NCI-H1092 treated with DMSO at 0.1 percent for 48 hours (cell line): ENCODE measurements around the gene CLCN4.
A peak's percentile ranks its signal among the peaks of the same experiment; 100 is the strongest.

ENCODE experiments used
- DNase-seq: peaks from one replicate; lab custom pipeline; 2025; lab: John Stamatoyannopoulos, UW

CLCN4 gene

DNA sequence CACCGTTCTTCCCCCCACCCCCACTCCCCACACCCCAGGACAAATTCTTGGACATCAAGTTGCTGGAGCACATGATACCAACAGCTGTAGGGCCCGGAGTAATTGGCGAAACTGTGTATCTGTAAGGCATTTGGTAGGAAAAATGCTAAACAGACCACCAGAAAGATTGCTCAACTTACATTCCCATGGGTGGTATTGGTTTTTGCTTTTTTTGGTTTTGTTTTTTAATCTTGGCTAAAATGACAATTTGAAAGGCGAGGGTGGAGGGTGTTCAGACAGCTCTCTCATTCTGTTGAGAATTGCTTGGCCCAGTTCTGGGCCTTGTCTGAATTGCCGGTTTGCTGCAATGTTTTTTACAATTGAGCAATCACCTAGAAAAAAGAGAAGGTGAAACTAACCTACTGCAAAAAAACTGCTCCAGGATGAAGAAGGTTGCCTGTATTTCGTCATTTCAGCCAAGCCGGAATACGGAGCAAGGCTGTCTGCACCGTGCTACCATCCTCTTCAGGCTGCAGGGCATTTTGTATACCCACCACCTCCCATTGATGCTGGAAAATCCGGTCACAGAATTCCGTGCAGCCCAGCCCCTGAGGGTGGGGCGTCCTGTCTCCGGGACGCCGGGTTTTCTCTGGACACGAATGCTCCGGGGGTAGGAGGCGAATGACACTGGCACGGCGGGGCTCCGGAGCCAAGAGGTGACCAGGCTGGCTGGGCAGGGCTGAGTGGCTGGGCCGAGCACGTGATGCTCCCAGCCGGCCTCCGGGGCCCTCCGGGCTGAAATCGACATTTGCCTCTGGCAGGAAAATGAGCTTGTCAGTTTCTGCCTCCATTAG is at the start of gene CLCN4:
CLCN4 (plus strand) TSS at position 777 of the 833 bp plus-strand sequence. CDS start 28,058 bp downstream, outside the sequence.
- peak; percentile 58 for DNase-seq

DNA sequence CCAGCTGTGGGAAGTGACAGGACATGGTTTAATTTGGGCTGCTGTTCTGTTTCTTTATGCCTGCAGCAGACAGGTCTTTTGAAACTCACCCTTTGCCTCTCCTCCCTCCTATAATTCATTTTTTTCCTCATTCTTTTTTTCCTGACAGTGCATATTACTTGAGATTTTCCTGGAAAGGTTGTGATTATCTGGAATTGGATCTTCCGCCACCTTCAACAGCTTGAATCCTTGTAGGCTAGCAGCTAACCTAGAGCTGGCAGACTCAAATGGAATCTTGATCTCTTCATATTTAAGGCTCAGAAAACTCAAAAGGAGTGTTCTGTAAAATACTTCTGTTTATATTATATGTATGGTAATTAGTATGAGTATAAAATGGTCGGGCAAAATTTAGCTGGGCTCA is 49.3 kb upstream of the CLCN4 start:
- no peak for DNase-seq

DNA sequence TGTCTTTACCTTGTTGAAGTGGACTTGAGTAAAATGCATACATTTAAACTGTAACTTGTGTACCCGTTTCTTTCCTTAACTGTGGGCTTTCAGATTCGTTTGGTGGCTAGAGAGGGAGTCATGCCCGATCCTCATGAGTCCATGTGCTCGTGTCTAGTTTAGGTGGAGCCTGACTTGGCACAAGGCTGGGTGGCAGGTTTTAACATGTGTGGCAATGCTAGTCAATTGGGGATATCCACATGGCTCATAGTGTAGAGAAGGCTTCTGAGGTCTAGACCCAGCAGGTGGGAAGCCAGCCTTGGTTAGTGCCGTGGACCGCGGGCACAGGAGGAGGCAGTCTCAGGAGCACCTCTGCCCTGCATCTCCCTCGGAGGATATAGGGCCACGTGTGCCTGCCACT is 48.5 kb upstream of the CLCN4 start:
- DNase-seq = no peak

DNA sequence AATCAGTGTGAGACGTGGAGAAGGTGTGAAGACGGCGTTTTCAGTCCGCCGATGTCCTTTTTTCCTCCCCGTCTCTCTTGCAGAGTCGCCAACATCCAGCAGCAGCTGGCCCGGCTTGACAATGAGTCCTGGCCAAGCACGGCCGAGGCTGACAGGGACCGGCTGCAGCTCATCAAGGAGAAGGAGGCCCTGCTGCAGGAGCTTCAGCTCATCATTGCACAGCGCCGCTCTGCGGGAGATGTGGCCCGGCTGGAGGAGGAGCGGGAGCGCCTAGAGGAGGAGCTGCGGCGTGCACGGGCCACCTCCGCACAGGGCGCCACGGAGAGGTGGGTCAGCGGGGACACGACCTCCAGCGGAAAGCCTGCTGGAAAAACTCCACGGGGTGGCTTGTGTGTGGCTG is 47.1 kb upstream of the CLCN4 start:
- no peak for DNase-seq

DNA sequence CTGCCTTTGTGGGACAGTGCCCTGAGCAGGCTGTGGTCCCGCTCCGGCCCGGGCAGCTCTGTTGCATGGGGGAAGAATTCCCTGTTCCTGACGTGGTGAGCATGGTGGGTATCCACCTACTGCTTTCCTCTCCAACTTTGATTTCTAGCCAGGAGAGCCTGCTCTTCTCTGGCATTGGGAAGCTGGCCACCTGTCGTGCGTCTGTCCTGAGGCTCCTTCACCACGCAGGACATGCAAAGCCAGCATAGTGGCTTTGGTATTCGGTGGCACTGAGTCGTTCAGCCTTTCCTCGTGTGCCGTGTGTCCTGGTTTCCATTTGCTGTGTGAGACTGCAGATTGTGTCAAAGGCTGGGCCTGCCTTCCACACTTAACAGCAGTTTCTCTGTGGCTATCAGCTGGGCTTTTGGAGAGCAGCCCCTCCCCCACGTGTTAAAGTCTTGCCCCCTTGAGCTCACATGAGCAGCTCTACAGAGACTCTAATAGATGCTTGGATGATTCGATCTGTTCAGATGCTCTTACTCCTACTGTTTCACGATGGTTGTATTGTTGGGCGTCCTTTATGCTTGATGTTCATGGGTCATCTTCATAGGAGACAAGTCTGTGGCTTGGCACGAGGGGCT is 46.3 kb upstream of the CLCN4 start:
- no peak for DNase-seq

DNA sequence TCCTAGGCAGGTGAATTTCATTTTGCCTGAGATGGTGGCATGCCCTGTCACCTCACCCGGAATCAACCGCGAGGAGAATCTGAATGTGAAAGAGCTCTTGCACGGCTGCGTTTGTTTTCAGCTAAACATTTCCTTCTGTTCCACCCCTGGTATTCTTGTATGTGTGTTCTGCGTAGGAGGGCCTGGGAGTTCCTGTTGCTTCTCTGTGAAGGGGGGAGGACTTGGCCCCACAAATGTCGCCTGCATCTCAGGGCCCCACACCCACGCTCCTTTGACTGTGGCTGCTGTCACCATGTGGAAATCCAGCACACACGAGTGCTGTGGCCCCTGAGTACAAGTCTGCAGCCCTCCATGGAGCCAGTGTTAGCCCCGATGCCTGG is 45.8 kb upstream of the CLCN4 start:
- DNase-seq = no peak

DNA sequence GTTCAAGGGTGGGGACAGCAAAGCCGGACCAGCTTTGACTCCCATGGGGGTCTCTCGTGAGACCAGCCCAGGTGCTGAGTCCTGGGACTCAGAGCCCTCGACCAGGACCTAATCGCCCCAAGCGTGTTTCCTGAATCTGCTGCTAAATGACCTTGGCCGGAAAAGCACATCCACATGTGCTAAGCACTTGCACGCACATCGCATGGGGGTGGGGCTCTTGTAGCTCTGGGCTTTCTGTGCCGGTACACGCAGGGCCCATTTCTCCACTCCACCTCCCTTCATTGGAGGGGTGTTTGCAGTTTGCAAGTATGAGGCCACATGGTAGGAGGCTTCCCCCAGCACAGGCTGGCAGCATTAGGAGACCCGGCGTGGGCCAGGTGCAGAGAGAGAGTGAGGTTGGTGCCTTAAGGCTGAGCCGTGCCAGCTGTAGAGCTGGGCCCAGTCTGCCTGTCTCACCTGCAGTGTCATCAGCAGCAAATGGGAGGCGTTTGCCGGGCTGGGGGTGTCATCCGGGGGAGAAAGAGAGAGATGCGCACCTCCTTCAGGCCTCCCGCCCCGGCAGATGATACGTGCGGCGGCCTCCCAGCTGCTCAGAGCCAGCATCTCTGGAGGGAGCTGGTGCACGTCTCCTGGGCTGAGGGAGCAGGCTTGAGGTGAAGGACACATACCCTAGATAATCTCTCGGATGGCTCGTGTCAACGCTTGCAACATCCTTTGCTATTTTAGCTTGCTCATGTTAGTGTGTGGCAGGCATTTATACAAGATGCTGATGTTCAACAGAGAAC is 45.2 kb upstream of the CLCN4 start:
- no peak for DNase-seq

DNA sequence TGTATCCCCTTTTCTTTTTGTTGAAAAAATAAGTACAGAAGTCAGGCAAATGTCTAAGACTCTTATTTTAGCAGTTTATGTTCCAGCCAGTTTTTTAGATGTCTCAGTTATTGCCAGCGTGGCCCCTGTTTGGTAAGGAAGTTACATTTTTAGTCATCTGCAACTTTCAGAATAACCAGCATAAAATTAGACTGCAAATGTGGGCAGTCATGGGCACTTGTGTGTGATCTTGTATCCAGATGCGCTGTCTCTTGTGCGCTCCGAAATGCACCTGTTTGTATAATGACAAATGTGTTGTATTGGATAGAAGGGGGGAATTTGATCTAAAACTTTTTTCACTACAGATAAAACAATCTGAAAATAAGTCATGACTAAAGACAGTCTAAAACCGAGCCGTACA is 44.3 kb upstream of the CLCN4 start:
- DNase-seq = no peak

DNA sequence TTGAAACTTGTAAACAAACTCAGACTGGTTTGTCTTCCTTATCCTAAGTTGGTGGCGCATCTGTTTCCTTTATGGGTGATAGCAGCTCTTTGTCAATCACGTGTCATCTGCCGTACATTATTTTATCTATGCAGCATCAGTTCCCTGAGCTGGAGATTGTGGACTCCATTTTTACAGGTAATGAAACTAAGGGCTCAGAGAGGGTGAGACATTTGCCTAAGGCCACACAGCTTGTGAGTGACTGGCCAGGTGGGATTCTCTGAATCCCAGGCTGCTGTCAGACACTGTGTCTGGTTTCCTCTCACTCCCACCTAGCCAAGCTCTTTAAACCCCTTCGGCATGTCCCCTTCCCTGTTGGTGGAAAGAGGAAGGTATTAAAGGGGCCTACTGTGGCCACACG is 41.7 kb upstream of the CLCN4 start:
- no peak for DNase-seq

DNA sequence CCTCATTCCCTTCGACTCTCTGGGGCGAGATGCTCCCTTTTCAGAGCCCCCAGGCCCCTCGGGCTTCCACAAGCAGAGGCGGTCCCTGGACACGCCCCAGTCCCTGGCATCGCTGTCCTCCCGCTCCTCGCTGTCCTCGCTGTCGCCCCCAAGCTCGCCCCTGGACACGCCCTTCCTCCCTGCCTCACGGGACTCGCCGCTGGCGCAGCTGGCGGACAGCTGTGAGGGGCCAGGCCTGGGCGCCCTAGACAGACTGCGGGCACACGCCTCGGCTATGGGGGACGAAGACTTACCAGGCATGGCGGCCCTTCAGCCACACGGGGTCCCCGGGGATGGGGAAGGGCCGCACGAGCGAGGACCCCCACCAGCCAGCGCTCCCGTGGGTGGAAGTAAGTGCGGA is 39.5 kb upstream of the CLCN4 start:
- no peak for DNase-seq

DNA sequence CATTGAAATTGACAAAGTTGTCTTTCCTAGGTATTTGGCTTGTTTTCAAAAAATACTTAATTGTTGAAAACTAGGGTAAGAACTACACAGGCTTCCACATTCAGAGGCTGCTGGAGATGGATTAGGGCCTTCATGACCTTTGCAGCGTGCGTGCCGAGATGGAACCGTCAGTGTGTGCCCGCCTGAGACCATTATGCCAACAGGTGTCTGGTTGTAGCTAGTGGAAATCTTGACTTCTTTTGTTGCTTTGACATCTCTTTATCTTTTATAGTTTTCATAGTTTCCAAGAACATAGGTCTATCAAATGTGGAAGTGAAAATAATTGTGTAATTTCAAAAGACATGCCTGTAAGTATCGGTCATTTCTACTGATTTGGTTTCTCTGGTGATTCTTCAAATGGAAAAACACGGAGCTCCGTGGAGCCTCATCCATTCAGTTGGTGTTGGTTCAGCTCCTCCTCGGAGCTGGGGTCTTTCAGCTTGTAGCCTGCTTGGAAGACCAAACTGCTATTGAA is 38.9 kb upstream of the CLCN4 start:
- DNase-seq = no peak

DNA sequence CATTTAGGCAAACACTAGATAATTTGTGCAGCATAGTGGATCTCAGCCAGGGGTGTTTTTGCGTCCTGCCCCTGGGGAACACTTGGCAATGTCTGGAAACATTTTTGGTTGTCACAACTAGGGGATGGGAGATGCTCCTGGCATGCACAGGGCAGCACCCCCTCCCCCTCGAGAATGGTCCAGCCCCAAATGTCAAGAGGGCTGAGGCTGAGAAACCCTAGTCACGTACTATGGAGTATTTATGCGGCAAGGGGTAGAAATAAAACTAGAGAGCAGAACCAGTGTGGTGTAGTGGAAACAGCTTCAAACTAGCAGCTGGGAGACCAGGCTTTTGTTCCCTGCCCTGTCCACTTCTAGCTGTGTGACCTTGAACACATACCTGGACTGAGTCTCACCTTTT is 38.2 kb upstream of the CLCN4 start:
- DNase-seq = no peak

DNA sequence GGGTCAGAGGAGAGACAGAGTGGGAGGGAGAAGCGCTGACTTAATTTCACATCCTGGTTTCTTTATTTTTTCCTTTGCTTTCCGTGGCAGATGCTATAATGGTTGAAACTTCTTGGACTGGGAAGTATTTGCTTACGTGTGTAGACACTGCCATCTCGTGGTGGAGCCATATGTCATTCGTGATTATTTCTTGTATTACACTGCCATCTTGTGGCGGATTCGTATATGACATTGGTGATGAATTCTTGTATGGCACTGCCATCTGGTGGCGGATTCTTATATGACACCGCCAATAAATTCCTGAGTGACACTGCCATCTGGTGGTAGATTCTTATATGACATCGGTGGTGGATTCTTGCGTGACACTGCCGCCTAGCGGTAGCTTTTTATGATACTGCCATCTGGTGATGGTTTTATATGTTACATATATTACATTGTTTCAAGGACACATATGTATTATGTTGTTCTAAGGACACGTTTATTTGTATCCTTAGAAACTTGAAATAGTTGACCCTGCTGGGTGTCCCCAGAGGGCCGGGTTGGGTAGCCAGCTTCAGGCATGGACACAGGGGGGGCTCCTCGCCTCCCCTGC is 37.3 kb upstream of the CLCN4 start:
- peak; percentile 88 for DNase-seq

DNA sequence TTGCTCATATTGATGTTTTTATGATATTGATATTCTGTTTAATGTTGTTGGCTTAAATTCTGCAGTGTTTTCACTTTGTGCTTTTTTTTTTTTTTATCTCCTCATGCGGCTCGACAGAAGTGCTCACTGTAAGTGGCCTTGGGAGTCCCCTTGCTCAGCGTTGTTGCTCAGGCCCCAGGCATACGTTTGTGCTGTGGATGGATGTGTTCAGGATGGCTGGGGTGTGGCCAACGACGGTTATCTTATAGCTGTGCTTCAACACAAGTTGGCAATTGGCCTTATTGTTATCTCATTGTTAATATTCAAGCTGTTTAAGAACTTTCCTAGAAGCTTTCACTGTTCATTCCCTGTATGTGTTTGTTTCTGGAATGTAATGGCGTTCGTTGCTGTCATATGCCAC is 36.4 kb upstream of the CLCN4 start:
- no peak for DNase-seq

DNA sequence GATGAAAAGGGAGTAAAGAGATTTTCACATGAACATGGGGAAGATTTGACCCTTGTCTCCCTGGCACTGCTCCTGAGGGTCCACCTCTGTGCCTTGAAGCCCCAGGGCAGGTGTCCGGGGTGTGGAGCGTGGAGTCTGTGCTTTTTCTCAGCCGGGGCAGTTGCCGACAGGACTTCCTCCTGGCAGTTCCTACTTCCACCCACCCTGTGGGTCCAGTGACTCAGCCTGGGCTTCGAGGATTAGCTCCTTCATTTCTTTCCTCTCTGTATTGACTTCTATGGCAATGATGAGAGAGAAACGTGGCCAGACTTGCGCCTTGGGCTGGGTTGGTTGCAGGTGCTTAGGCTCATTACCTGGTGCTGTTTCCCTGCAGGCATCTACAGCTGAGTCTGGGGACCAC is 35.9 kb upstream of the CLCN4 start:
- DNase-seq = no peak

DNA sequence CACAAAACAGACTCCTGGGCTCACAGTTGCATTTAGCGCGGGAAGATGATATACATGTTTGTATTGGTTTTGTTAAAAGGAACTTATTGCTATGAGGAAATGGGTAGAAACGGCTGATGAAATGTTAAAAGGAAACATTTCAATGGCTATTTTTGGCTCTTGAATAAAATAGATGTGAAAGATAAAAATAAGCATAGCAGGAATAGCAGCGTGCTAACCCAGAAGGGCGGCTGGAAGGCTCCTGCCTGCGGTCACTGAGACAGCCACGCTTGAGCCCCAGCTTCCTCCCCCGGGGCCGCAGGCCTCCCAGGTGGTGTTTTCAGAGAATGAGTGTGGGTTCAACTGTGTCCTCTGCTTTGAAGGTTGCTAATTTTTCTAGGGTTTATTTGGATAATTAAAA is 35.0 kb upstream of the CLCN4 start:
- no peak for DNase-seq

DNA sequence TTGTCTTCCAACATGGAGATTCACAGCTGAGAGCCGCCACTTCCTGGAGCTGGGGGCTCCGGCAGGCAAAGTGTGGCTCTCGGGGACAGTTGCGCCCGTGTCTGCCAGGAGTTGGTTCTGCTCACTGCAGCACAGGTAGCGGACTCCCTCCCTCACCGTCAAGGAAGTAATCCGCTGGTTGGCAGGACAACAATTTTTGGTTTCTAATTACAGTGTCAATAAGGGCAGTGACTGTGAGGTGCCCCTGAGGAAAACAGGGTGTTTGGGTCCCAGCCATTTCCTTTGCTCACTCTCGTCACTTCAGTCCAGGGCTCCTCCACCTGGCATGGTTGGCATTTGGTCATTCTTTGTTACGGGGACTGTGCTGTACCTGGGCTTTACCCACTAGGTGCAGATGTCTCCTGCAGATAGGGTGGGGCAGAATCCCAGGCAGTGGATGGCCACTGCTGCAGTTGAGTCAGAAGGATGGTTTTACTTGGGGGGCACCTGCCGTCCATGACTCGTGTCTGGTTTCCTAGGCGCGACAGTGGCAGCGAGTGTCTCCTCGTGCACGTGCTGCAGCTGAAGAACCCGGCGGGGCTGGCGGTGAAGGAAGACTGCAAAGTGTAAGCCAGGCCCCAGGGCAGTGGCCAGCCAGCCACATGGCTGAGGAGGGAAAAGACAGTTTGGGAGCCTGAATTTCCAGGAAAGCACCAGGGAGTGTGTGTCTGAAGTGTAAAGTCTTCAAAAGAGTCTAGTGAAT is 32.1 kb upstream of the CLCN4 start:
- no peak for DNase-seq

DNA sequence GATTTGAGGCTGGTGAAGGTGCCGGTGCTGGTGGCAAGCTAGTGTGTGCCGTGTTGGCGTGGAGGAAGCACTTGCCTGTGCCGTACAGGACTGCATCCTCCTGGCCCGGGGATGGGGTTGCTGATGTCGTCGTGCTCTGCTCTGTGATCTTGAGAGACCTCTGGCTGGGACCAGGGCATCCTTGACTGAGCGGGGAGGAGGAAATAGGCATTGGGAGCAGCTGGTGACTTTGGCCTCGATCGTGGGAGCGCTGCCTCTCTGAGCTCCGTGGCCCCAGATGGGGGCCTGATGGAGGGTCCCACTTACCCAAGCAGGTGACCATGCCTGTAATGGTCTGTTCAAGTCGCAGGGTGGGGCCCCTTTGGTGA is 31.5 kb upstream of the CLCN4 start:
- no peak for DNase-seq

DNA sequence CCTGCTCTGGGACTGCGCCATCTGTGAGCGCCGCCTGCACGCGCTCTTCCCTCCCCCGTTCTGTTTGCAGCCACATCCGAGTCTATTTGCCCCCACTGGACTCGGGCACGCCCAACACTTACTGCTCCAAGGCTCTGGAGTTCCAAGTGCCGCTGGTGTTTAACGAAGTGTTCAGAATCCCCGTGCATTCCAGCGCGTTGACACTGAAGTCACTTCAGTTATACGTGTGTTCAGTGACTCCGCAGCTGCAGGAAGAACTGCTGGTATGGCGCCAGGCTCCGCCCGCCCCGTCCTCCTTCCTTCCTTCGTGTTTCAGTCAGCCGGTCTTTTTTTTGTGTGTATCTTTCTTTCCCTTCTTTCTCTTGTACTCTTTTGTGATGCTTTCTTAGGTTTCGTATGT is 30.7 kb upstream of the CLCN4 start:
- no peak for DNase-seq

DNA sequence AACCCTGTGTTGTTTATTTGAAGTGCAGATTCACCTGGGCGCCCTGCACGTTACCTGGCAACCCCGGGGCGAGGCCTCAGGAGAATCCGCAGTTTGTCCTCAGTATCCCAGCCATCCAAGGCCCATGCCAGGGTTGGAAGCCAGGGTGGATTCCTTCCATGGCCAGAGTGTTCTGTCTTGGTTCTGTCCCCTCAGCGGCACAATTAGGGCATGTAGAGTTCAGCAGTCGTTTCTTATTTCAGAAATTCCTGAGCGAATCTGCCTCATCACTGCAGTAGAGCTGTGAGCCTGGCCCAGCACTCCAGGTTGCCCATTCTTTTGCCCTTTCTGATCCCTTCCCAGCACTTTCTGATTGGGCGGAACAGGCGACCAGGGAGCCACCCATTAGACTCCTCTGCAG is 29.9 kb upstream of the CLCN4 start:
- no peak for DNase-seq

DNA sequence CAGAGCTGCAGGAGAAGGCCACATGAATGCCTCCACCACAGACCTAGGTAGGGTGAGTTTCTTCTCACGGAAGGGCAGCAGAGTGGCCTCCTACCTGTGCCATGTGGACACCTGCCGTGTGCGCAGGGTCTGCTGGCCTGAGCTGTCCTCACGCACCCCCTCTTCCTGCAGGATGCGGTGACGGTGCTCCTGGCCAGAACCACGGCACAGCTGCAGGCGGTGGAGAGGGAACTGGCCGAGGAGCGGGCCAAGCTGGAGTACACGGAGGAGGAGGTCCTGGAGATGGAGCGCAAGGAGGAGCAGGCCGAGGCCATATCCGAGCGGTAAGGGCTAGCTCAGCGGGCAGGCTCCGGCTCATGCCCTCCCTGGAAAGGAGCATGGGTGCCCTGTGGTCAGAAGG is 28.4 kb upstream of the CLCN4 start:
- DNase-seq = no peak

DNA sequence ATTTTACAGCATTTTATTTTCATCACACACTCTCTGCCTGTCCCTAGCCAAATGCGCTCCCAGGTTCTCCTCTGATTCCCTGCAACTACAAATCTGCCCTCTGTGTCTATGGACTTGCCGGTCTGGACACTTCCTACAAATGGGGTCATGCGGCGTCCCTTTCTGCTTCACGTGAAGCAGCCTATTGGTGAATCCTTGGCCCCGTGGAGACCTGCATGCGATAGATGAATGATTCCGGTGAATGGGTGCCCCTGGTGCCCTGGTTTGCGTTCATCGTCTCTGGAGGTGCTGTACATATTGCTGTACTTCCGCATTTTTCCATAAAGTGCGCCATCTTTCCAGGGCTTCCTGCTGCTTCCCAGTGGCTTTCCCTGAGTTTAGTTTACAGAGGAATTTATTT is 27.5 kb upstream of the CLCN4 start:
- DNase-seq = no peak
